Measurements from ENCODE around the gene SUSD3. TPM values are rescaled to one million over a fixed set of nuclear protein-coding genes. Genes with fewer than 3 reads are reported as not detected.
A peak's percentile ranks its signal among the peaks of the same experiment; 100 is the strongest.
"Not testable (repeated sequence)": the region's sequence is repeated elsewhere in the genome, so short reads cannot be mapped to it uniquely, and the experiment has no call there.

Gene SUSD3
- 1 to 10 TPM in 1 of 2 donors, under 1 TPM in 1; 0.67 to 3.3 TPM for total RNA-seq

- Mint-ChIP-seq H3K4me3 (peak within 1 kb of the TSS; percentile 87), H3K27ac (no peak within 1 kb of the TSS), H3K36me3 (no peaks in the 10 kb centered on the region), H3K4me1 (ENCODE audit: low read depth in 2 of 2) (peaks cover 29 to 37% of the 10 kb centered on the region in 2 donors), H3K27me3 (peaks cover 10 to 19% of the 10 kb centered on the region in 2 donors), H3K9me3 (no peaks in the 10 kb centered on the region)
- ATAC-seq (peak; percentile 69 to 77), DNase-seq (ENCODE audit: low spot score) (no peak)
Measured at GRCh38 chr9:93058355-93059010, at the start of gene SUSD3. SUSD3 (plus strand) TSS chr9:93058701; CDS start chr9:93058743, 42 bp downstream.

- Mint-ChIP-seq H3K9me3 (no peaks in the 10 kb centered on the region), H3K27me3 (no peaks in the 10 kb centered on the region), H3K36me3 (peaks cover 9% of the 10 kb centered on the region), H3K27ac (no peak overlapping the region), H3K4me1 (ENCODE audit: low read depth in 2 of 2) (peaks cover 2 to 9% of the 10 kb centered on the region in 2 donors), H3K4me3 (no peak overlapping the region)
- DNase-seq (ENCODE audit: low spot score), result no peak
- ATAC-seq, result no peak
Measured at GRCh38 chr9:93009337-93010015, 49.0 kb upstream of the SUSD3 start.

DNA sequence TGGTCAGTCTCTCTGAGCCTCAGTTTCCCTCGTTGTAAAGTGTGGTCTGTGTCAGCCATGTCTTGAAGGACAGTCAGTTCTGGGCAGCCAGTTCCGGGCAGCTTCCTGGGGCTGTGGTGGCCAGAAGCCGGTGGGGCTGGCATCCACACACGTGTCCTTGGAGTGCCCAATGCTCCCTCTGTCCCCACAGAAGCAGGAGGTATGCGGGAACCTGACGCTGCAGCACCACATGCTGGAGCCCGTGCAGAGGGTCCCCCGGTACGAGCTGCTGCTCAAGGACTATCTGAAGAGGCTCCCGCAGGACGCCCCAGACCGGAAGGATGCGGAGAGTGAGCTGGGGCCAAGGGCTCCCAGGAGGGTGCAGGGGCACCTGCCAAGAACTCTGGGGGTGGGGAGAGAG is 48.4 kb upstream of the SUSD3 start:
- H3K27ac Mint-ChIP-seq, result peak overlapping the region in 1 of 2 donors; percentile 75
- peaks cover 9% of the 10 kb centered on the region for H3K36me3 Mint-ChIP-seq
- ATAC-seq (no peak), DNase-seq (ENCODE audit: low spot score) (no peak)
- peaks cover 0 to 8% of the 10 kb centered on the region in 2 donors for H3K4me1 Mint-ChIP-seq (ENCODE audit: low read depth in 2 of 2)
- no peak overlapping the region for H3K4me3 Mint-ChIP-seq
- no peaks in the 10 kb centered on the region for H3K9me3 Mint-ChIP-seq
- H3K27me3 Mint-ChIP-seq, result no peaks in the 10 kb centered on the region

GRCh38 chr9:93010704-93011103 is 47.8 kb upstream of the SUSD3 start:
- H3K4me3 Mint-ChIP-seq, result no peak overlapping the region
- peaks cover 9% of the 10 kb centered on the region for H3K36me3 Mint-ChIP-seq
- no peak for ATAC-seq
- no peak for DNase-seq (ENCODE audit: low spot score)
- H3K4me1 Mint-ChIP-seq (ENCODE audit: low read depth in 2 of 2), result peaks cover 0 to 8% of the 10 kb centered on the region in 2 donors
- peak overlapping the region in 1 of 2 donors; percentile 75 for H3K27ac Mint-ChIP-seq
- no peaks in the 10 kb centered on the region for H3K27me3 Mint-ChIP-seq
- H3K9me3 Mint-ChIP-seq, result no peaks in the 10 kb centered on the region

DNA sequence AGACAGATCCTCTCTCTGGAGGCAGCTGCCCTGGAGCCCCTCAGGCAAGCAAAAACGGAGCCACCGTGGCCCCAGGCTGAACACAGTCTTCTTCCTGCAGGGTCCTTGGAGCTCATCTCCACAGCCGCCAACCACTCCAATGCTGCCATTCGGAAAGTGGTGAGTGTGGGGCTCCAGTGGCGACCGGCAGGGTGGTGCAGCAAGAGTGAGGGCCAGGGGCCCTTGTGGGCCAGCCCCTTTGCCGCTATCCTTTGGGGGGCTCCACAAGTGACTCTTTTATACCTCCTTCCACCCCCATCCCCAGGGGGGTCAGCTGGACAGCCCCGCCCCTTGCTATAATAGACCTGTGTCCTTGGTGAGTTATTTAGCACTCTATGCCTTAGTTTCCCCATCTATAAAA is 47.4 kb upstream of the SUSD3 start:
- no peak for DNase-seq (ENCODE audit: low spot score)
- Mint-ChIP-seq H3K27ac (no peak overlapping the region), H3K4me3 (no peak overlapping the region), H3K27me3 (no peaks in the 10 kb centered on the region), H3K9me3 (no peaks in the 10 kb centered on the region), H3K36me3 (peaks cover 9% of the 10 kb centered on the region), H3K4me1 (ENCODE audit: low read depth in 2 of 2) (peaks cover 0 to 8% of the 10 kb centered on the region in 2 donors)
- ATAC-seq, result no peak

GRCh38 chr9:93012963-93013855 is 45.3 kb upstream of the SUSD3 start:
- H3K9me3 Mint-ChIP-seq, result no peaks in the 10 kb centered on the region
- DNase-seq (ENCODE audit: low spot score) (no peak), ATAC-seq (peak; percentile 13 to 20)
- no peaks in the 10 kb centered on the region for H3K27me3 Mint-ChIP-seq
- H3K27ac Mint-ChIP-seq, result no peak overlapping the region
- H3K4me3 Mint-ChIP-seq, result no peak overlapping the region
- peaks cover 3% of the 10 kb centered on the region for H3K36me3 Mint-ChIP-seq
- peaks cover 0 to 6% of the 10 kb centered on the region in 2 donors for H3K4me1 Mint-ChIP-seq (ENCODE audit: low read depth in 2 of 2)

DNA sequence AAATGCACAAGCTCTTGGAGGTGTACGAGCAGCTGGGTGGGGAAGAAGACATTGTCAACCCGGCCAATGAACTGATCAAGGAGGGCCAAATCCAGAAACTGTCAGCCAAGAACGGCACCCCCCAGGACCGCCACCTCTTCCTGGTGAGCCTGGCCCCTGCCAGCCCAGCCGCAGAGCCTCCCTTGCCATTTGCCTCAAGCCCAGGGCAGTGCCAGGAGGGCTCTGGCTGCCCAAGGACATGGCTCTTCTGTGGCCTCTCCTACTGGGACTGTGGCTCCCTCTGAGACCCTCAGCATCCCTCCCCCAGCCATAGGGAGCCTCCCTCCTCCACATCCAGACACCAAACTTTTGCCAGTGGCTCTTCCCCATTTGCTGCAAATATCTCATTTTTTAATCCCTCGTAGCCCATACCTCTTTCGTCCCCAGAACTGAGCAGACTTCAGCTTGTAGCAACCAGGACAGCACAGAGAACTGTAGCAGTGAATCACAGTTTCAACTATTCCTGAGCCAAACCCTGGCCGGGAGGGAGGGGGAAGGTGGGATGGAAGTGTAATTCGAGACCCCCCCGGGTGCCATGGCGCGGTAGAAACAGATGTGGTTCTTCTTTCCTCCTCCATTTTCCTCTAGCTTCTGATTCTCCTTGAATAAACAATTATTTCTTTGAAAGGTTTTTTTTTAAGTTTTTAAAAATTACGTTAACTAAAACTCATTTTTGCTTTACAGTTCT is 44.5 kb upstream of the SUSD3 start:
- no peak overlapping the region for H3K4me3 Mint-ChIP-seq
- no peak for DNase-seq (ENCODE audit: low spot score)
- no peak overlapping the region for H3K27ac Mint-ChIP-seq
- H3K27me3 Mint-ChIP-seq, result no peaks in the 10 kb centered on the region
- H3K36me3 Mint-ChIP-seq, result peaks cover 3% of the 10 kb centered on the region
- ATAC-seq, result no peak
- H3K9me3 Mint-ChIP-seq, result no peaks in the 10 kb centered on the region
- H3K4me1 Mint-ChIP-seq (ENCODE audit: low read depth in 2 of 2), result peaks cover 0 to 6% of the 10 kb centered on the region in 2 donors

GRCh38 chr9:93015190-93015589 is 43.3 kb upstream of the SUSD3 start:
- not testable (repeated sequence) for H3K9me3 Mint-ChIP-seq; H3K27me3 Mint-ChIP-seq; DNase-seq (ENCODE audit: low spot score); H3K36me3 Mint-ChIP-seq; ATAC-seq; H3K4me3 Mint-ChIP-seq; H3K27ac Mint-ChIP-seq
- peaks cover 0 to 11% of the 10 kb centered on the region in 2 donors for H3K4me1 Mint-ChIP-seq (ENCODE audit: low read depth in 2 of 2)

DNA sequence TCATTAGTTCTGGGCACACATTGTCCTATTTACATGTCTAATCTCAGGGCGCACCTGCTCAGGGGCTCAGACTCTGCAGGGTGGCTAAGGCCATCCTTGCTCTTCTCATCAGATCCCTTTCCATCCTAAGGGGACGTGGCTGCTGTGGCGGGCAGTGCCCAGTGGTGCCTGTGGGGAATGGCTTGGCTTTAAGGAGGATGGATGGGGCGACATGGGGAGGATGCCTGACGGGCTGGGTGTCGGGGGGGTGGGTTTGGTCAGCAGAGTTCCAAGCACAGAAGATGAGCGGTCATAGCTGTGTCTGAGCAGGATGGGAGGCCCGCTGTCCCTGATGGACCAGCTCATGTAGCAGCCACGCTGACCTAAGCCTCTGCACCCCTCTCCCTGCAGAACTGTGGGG is 40.9 kb upstream of the SUSD3 start:
- no peaks in the 10 kb centered on the region for H3K27me3 Mint-ChIP-seq
- no peak for ATAC-seq
- peaks cover 0 to 9% of the 10 kb centered on the region in 2 donors for H3K4me1 Mint-ChIP-seq (ENCODE audit: low read depth in 2 of 2)
- peaks cover 7% of the 10 kb centered on the region for H3K36me3 Mint-ChIP-seq
- H3K27ac Mint-ChIP-seq, result peak overlapping the region in 1 of 2 donors; percentile 16
- H3K4me3 Mint-ChIP-seq, result no peak overlapping the region
- no peak for DNase-seq (ENCODE audit: low spot score)
- no peaks in the 10 kb centered on the region for H3K9me3 Mint-ChIP-seq

GRCh38 chr9:93020151-93020550 is 38.4 kb upstream of the SUSD3 start:
- Mint-ChIP-seq H3K27ac (no peak overlapping the region), H3K27me3 (no peaks in the 10 kb centered on the region), H3K4me3 (no peak overlapping the region), H3K36me3 (peaks cover 7% of the 10 kb centered on the region), H3K4me1 (ENCODE audit: low read depth in 2 of 2) (peaks cover 5 to 13% of the 10 kb centered on the region in 2 donors), H3K9me3 (no peaks in the 10 kb centered on the region)
- no peak for DNase-seq (ENCODE audit: low spot score)
- no peak for ATAC-seq

DNA sequence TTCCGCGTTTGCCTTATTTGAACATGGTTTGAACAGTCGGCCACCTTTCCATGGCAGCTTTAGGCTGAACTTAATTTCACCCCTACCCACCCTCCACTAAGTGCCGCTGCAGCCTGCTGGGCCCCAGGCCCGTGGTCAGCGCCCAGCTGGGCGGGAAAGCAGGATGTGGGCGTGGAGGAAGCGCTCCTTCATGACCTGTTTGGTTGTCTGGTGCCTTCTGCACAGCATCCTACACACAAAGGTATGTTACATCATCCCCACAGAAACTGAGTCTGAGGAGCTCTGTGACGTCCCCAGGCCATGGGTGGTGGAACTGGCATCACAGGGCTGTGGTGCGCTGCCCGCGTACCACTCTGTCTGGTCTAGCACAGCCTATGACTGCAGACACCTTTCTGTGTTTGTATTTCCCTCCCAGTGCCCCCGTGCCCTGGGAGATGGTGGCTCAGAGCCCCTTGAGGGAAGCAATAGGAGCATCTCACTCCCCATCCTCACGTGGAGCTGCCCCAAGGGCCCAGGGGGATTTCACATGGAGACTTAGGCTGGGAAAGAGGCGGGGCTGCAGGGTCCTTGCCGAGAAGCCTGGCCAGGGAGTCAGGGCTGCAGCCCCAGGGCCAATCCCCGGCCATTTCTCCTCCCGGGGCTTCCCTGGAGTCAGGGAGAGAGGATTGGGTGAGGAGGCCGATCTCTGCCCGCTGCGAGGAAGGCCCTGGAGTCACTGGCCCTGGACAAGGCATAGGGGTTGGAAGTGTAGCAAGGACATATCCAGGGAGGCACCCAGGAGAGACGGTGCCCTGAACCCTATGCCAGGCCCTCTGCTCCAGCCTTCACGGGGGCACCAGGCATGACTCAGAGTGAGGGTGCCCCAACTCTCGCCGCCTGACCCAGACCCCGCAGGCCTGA is 37.5 kb upstream of the SUSD3 start:
- H3K9me3 Mint-ChIP-seq, result no peaks in the 10 kb centered on the region
- peaks cover 7% of the 10 kb centered on the region for H3K36me3 Mint-ChIP-seq
- no peak overlapping the region for H3K27ac Mint-ChIP-seq
- no peak overlapping the region for H3K4me3 Mint-ChIP-seq
- DNase-seq (ENCODE audit: low spot score) (no peak), ATAC-seq (no peak)
- no peaks in the 10 kb centered on the region for H3K27me3 Mint-ChIP-seq
- H3K4me1 Mint-ChIP-seq (ENCODE audit: low read depth in 2 of 2), result peaks cover 5 to 16% of the 10 kb centered on the region in 2 donors

- no peaks in the 10 kb centered on the region for H3K27me3 Mint-ChIP-seq
- ATAC-seq (no peak), DNase-seq (ENCODE audit: low spot score) (no peak)
- H3K36me3 Mint-ChIP-seq, result peaks cover 7% of the 10 kb centered on the region
- H3K9me3 Mint-ChIP-seq, result no peaks in the 10 kb centered on the region
- no peak overlapping the region for H3K27ac Mint-ChIP-seq
- H3K4me3 Mint-ChIP-seq, result no peak overlapping the region
- peaks cover 5 to 16% of the 10 kb centered on the region in 2 donors for H3K4me1 Mint-ChIP-seq (ENCODE audit: low read depth in 2 of 2)
Measured at GRCh38 chr9:93022066-93022465, 36.4 kb upstream of the SUSD3 start.
